ENCODE data around the gene UMODL1. TPM values are rescaled to one million over a fixed set of nuclear protein-coding genes. Genes with fewer than 3 reads are reported as not detected.

UMODL1 gene
- total RNA-seq, 1 donor from 2014 or later: not detected

DNA sequence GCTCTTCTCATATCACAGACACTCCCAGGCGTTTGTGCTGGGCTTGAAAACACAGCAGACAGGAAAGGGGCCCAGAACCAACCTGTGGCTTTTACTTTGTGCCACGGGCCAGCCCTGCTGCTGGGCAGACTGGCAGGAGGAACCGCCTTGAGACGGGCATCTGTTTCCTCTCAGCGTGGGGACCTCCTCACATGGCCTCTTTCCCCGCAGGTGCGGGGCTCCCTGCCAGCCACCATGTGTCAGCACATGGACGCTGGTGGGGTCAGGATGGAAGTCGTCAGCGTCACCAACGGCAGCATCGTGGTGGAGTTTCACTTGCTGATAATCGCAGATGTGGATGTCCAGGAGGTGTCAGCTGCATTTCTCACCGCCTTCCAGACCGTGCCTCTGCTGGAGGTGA lies 47.8 kb downstream of the UMODL1 start:
- Mint-ChIP-seq H3K36me3 (ENCODE audit: low read depth) (no peaks in the 10 kb centered on the region), H3K4me1 (peaks cover 26% of the 10 kb centered on the region), H3K4me3 (peak overlapping the region; percentile 21), H3K9me3 (no peaks in the 10 kb centered on the region), H3K27me3 (peaks cover 50% of the 10 kb centered on the region), H3K27ac (no peak overlapping the region)
- intact Hi-C loops (cut with micrococcal nuclease): loop anchor here (10.0 kb wide), 1 partner anchor 834 kb away; no protein-coding TSS in a partner anchor
- peak; percentile 68 for DNase-seq

DNA sequence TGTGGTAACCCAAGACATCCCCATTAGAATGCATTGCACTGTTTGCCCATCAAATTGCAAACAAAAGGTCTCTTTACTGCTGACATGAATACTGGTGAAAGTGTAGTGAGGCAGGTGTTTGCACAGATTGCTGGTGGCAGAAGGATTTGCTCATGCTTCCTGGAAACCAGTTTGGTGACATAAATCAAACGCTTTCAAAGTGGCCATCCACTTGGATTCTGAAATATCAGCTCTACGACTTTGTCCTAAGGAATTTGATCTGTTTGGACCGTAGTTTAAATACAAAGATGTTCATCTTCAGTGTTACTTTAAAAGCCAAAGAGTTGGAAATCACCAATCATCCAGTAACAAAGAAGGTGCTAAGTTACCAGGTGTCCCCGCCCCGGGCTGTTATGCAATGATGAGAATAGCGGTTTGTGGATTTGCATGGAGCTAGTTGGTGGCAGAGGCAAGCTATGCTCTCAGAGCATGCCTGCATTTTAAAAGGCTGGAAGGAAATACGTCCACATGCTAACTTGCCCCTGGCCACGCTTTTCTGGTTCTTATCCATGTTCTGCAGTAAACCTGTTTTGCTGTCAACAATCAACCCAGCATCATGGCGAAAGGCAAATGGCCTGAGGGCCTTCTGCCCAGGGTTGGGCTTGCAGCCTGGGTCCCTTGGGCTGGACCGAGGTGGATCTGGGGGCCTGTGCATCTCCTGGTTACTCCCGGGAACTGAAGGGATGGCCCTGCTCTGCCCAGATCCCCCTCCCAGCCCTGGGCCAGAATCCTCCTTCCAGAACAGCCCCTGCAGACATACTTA lies 49.2 kb downstream of the UMODL1 start:
- intact Hi-C loops (cut with micrococcal nuclease): no loop called here
- Mint-ChIP-seq H3K27me3 (peaks cover 50% of the 10 kb centered on the region), H3K4me3 (no peak overlapping the region)

DNA sequence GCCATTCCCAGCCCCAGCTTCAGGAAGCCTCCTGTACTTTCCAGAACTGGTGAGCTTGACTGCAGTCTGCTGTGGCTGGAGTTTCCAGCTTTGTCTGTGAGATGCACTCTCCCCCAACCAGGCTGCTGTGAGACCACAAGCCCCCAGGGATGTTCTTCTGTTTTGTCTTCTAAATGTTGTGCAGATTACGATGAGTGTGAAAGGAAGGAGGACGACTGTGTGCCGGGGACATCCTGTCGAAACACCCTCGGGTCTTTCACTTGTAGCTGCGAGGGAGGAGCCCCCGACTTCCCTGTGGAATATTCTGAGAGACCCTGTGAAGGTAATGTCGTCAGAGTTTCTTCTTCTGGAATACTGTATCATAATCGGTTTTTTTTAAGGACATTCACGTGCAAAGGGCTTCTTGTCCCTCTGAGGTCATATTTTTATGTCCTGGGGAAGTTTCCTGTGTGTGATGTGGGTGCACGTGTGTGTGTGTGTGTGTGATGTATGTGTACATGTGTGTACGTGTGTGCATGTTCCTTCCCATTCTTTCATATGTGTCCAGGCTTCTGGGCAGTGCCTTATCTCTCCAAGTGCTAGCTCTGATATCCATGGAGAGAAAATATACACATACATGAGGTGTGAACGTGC lies 49.9 kb downstream of the UMODL1 start:
- no peaks in the 10 kb centered on the region for H3K36me3 Mint-ChIP-seq (ENCODE audit: low read depth)
- H3K4me1 Mint-ChIP-seq: peaks cover 26% of the 10 kb centered on the region
- H3K4me3 Mint-ChIP-seq: no peak overlapping the region
- no peaks in the 10 kb centered on the region for H3K9me3 Mint-ChIP-seq
- H3K27me3 Mint-ChIP-seq: peaks cover 50% of the 10 kb centered on the region
- no peak for DNase-seq
- no peak overlapping the region for H3K27ac Mint-ChIP-seq
- intact Hi-C loops (cut with micrococcal nuclease): no loop called here

More for the DNA sequence above, 49.2 kb downstream of the UMODL1 start:
- H3K27ac Mint-ChIP-seq: no peak overlapping the region
- H3K4me1 Mint-ChIP-seq: peaks cover 26% of the 10 kb centered on the region
- no peaks in the 10 kb centered on the region for H3K36me3 Mint-ChIP-seq (ENCODE audit: low read depth)
- no peaks in the 10 kb centered on the region for H3K9me3 Mint-ChIP-seq
- no peak for DNase-seq

DNA sequence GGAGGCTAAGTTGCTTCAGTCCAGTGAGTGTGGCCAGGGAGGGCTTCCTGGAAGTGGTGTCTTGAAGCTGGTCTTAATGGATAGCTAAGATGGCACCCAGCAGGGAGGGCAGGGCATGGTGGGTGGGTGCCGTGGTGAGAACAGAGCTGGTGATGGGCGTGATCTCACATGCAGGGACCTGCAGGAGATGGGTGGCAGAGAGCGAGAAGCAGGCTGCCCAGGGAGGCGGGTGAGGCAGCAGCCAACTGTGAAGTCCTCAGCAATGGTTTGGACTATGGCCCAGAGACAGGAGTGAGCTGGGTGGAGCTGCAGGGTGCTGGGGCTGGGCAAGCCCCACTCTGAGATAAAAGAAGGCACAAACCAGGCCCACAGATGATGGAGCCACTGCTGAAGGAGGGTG lies 50.7 kb downstream of the UMODL1 start:
- peaks cover 26% of the 10 kb centered on the region for H3K4me1 Mint-ChIP-seq
- intact Hi-C loops (cut with micrococcal nuclease): no loop called here
- H3K9me3 Mint-ChIP-seq: no peaks in the 10 kb centered on the region
- no peak for DNase-seq
- H3K36me3 Mint-ChIP-seq (ENCODE audit: low read depth): no peaks in the 10 kb centered on the region
- H3K4me3 Mint-ChIP-seq: no peak overlapping the region
- H3K27me3 Mint-ChIP-seq: peaks cover 50% of the 10 kb centered on the region
- no peak overlapping the region for H3K27ac Mint-ChIP-seq

DNA sequence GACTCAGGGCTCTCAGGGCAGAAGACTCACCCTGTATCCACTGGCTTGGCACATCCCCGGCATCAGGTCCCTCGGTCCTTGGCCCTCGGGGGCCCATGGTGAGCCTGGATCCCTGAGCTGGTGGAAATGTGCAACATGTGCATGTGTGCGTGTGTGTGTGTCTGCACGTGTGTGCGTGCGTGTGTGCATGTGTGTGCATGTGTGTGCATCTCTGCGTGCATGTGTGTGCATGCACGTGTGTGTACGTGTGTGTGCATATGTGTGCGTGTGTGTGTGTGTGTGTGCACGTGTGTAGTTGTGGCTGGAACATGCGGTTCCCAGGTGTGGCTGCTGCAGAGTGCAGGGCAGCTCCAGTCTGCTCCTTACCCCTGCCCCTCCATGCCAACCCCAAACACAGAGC lies 51.3 kb downstream of the UMODL1 start:
- no peak for DNase-seq
- intact Hi-C loops (cut with micrococcal nuclease): no loop called here
- peaks cover 22% of the 10 kb centered on the region for H3K4me1 Mint-ChIP-seq
- no peaks in the 10 kb centered on the region for H3K9me3 Mint-ChIP-seq
- no peak overlapping the region for H3K27ac Mint-ChIP-seq
- no peak overlapping the region for H3K4me3 Mint-ChIP-seq
- H3K36me3 Mint-ChIP-seq (ENCODE audit: low read depth): no peaks in the 10 kb centered on the region
- peaks cover 45% of the 10 kb centered on the region for H3K27me3 Mint-ChIP-seq

DNA sequence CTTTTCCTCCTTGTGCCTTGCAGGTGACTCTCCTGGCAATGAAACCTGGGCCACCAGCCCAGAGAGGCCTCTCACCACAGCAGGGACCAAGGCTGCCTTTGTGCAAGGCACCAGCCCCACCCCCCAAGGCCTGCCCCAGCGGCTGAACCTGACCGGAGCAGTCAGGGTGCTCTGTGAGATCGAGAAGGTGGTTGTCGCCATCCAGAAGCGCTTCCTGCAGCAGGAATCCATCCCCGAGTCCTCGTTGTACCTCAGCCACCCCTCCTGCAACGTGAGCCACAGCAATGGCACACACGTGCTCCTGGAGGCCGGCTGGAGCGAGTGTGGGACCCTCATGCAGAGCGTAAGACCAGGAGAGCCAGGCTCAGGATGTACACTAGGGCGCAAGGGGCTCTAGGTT lies 51.7 kb downstream of the UMODL1 start:
- no peak overlapping the region for H3K4me3 Mint-ChIP-seq
- H3K36me3 Mint-ChIP-seq (ENCODE audit: low read depth): no peaks in the 10 kb centered on the region
- H3K4me1 Mint-ChIP-seq: peaks cover 18% of the 10 kb centered on the region
- H3K9me3 Mint-ChIP-seq: no peaks in the 10 kb centered on the region
- no peak overlapping the region for H3K27ac Mint-ChIP-seq
- intact Hi-C loops (cut with micrococcal nuclease): no loop called here
- no peak for DNase-seq
- peaks cover 41% of the 10 kb centered on the region for H3K27me3 Mint-ChIP-seq

DNA sequence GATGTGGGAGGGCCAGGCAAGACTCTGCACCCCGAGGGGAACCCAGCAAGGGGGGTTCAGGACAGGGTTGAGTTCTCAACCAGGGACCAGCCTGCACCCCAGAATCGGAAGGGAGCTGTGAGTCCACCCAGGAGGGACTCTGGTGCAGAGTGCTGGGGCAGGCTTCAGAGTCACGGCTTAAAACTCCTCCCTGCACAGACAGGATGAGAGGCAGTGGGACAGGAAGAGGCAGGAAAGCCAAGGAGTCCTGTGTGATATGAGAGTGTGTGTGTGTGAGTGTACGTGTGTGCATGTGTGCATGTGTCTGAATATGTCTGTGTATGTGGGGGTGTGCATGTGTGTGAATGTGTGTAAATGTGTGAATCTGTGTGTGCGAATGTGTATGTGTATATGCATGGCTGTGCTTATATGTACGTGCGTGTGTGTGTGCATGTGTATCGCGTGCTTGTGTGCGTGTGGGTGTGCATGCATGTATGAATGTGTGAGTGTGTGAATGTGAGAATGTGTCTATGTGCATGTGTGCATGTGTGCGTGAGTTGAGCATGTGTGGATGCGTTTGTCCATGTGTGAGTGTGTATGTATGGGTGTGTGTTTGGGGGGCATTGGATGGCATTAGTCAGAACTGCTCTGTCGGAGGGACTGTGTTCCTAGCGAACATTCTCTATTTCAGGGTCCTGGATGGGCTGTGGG lies 52.2 kb downstream of the UMODL1 start:
- intact Hi-C loops (cut with micrococcal nuclease): no loop called here
- Mint-ChIP-seq H3K4me1 (peaks cover 16% of the 10 kb centered on the region), H3K9me3 (no peaks in the 10 kb centered on the region), H3K27ac (no peak overlapping the region), H3K36me3 (ENCODE audit: low read depth) (no peaks in the 10 kb centered on the region), H3K4me3 (no peak overlapping the region), H3K27me3 (peaks cover 36% of the 10 kb centered on the region)
- DNase-seq: no peak

DNA sequence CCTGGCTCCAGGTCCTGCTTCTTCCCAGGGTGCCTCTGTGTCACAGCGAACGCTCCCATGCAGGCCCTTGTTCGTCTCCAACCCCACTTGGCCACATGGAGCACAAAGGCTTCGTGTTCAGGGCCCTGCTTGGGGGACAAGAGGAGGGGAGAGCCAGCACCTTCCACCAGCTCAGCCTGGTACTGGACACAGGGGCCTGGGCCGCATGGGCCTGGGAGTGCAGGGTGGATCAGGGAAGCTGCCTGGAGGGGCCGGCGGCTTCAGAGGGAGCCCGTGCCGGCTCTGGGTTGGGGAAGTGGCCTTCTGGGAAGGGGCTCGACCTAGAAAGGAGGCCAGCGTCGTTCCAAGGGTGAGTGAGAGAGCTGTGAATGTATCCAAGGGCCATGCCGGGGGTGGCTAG lies 53.0 kb downstream of the UMODL1 start:
- Mint-ChIP-seq H3K9me3 (no peaks in the 10 kb centered on the region), H3K27me3 (peaks cover 34% of the 10 kb centered on the region), H3K27ac (no peak overlapping the region), H3K4me1 (peaks cover 11% of the 10 kb centered on the region), H3K4me3 (no peak overlapping the region), H3K36me3 (ENCODE audit: low read depth) (no peaks in the 10 kb centered on the region)
- DNase-seq: no peak
- intact Hi-C loops (cut with micrococcal nuclease): no loop called here

DNA sequence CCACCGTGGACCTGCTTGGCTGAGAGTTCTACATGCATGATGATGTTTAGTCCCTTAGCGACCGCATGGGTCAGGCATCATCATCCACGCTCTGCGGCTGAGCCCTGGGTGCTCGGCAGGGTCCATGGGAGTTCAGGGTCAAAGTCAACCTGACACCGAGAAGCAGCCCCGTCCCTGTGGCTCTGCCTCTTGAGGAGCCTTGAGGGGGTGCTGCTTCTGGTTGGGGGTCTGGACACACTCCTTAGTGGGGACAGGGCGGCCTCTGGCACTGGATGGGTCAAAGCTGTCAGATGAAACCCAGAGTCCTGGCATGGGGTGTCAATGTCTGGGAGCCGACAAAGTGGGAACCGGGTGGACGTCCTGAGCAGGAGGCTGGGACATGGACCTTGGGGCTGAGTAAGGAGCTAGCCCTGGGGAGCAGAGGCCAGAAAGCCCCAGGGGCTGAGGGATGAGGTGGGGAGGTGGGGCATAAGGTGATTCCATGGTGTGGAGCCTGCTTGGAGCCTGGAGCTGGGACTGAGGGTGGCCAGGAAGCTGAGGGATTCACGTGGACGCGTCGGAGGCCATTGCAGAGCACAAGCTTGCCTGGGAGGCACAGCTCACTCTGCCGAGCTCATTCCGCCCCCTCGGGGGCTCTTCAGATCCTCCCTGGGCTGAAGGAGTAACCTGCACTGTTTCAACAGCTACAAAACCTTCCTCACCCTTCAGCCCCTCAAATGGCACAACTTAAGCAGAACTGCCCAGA lies 53.9 kb downstream of the UMODL1 start:
- H3K4me3 Mint-ChIP-seq: no peak overlapping the region
- H3K27ac Mint-ChIP-seq: no peak overlapping the region
- DNase-seq: no peak
- H3K9me3 Mint-ChIP-seq: no peaks in the 10 kb centered on the region
- H3K4me1 Mint-ChIP-seq: peaks cover 8% of the 10 kb centered on the region
- peaks cover 26% of the 10 kb centered on the region for H3K27me3 Mint-ChIP-seq
- no peaks in the 10 kb centered on the region for H3K36me3 Mint-ChIP-seq (ENCODE audit: low read depth)
- intact Hi-C loops (cut with micrococcal nuclease): no loop called here

DNA sequence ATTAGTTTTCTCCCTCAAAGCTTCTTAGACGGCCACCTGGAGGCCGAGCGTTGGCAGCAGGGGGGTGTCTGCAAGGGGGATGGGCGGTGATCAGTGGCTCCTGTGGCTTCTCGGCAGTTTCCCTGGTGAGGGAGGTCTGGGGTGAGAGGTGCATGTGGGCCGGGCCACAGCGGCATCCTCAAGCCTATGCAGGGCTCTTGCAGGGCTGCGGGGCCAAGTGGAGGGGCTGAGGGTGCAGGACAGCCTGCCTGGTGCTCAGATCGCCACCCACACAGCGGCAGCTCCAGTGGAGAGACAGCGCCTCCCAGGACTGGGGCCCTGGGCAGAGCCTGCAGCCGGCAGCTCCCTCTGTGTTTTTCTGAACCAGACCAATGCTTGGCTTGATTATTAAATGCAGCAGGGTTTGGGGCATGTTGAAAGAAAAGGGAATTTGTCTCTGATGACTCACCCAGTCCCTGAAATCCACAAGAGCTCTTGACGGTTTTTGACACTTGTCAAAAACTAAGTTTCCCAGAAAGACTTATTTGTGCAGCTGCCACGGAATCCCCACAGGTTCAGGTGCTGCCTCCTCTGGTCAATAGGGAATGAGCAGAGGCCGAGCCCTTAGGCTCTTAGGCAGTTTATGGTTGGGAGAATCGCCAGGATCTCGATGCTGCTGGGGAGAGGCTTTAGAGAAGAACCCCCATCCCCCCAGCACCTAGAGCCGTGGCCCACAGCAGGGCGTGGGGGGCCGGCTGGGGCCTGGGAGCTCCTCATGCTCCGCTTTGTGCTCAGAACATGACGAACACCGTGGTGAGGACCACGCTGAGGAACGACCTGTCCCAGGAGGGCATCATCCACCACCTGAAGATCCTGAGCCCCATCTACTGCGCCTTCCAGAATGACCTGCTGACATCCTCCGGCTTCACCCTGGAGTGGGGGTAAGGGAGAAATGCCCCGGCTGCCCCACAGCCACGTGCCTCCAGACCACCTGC lies 54.7 kb downstream of the UMODL1 start:
- Mint-ChIP-seq H3K27ac (no peak overlapping the region), H3K27me3 (peaks cover 20% of the 10 kb centered on the region), H3K4me3 (no peak overlapping the region), H3K9me3 (no peaks in the 10 kb centered on the region), H3K4me1 (peaks cover 5% of the 10 kb centered on the region), H3K36me3 (ENCODE audit: low read depth) (no peaks in the 10 kb centered on the region)
- DNase-seq: no peak
- intact Hi-C loops (cut with micrococcal nuclease): no loop called here

DNA sequence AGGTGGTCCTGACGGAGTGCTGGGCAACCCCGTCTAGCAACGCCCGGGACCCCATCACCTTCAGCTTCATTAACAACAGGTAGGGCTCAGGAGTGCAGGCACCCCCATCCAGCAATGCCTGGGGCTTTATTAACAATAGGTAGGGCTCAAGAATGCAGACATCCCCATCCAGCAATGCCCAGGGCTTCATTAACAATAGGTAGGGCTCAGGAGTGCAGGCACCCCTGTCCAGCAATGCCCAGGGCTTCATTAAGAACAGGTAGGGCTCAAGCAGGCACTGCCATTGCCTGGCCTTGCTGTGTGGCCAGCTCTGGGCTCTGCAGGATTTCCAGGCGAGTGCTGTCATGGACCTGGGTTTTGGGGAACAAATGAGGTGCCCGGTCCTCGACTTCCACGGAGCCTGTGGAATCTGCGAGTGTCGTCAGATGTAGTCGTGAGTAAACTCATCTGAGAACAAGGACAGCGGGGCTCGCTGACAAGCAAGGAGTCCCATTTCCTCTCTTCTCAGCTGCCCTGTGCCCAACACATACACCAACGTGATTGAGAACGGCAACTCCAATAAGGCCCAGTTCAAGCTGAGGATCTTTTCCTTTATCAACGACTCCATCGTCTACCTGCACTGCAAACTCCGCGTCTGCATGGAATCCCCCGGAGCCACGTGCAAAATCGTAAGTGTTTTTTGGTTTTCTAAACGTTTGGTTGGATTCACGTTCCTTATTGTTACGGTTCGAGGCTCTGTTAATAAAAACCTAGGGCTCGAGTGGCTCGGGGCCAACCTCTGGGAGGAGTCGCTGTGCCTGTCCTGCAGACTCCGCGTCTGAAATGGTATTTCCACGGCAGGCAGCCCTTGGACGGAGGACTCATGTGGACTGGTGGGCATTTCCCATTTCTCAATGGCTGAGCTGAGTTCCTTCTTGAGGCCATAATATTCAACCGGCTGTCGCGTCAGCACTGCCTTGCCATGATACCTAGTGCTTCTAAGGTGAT lies 56.3 kb downstream of the UMODL1 start:
- Mint-ChIP-seq H3K9me3 (no peaks in the 10 kb centered on the region), H3K27ac (no peak overlapping the region), H3K4me3 (no peak overlapping the region), H3K27me3 (peaks cover 10% of the 10 kb centered on the region), H3K4me1 (peaks cover 5% of the 10 kb centered on the region), H3K36me3 (ENCODE audit: low read depth) (no peaks in the 10 kb centered on the region)
- DNase-seq: no peak
- intact Hi-C loops (cut with micrococcal nuclease): no loop called here
